ENCODE data around the gene SARDH. TPM values are rescaled to one million over a fixed set of nuclear protein-coding genes. Genes with fewer than 3 reads are reported as not detected.

SARDH gene
- total and polyA plus RNA-seq, 12 donors: 0.81 to 9.6 (median 3.0) TPM

GRCh38 chr9:133645021-133645765, 93.0 kb downstream of the SARDH start:
- Histone ChIP-seq H3K27me3 (no peaks in the 10 kb centered on the region), H3K9me3 (replicated peaks in 1 of 3) (no peaks in the 10 kb centered on the region), H3K27ac (no peak overlapping the region), H3K36me3 (replicated peaks in 1 of 2) (no peaks in the 10 kb centered on the region), H3K4me1 (replicated peaks in 1 of 2) (no peaks in the 10 kb centered on the region), H3K4me3 (no peak overlapping the region)
- intact Hi-C loops (cut with DNase I): loop anchor here in 1 of 2 donors (10.0 kb wide), 1 partner anchor 1900 kb away; the partner anchor contains the start of gene OBP2A
- whole genome bisulfite sequencing, 4 donors: 54 to 68% (median 57%) methylated on average over 10 of the region's 10 CpGs
- TF ChIP-seq POLR2A (IDR thresholded peaks at IDR 0.05) (no peak), CTCF (IDR thresholded peaks at IDR 0.05) (no peak)
- DNase-seq: no peak

DNA sequence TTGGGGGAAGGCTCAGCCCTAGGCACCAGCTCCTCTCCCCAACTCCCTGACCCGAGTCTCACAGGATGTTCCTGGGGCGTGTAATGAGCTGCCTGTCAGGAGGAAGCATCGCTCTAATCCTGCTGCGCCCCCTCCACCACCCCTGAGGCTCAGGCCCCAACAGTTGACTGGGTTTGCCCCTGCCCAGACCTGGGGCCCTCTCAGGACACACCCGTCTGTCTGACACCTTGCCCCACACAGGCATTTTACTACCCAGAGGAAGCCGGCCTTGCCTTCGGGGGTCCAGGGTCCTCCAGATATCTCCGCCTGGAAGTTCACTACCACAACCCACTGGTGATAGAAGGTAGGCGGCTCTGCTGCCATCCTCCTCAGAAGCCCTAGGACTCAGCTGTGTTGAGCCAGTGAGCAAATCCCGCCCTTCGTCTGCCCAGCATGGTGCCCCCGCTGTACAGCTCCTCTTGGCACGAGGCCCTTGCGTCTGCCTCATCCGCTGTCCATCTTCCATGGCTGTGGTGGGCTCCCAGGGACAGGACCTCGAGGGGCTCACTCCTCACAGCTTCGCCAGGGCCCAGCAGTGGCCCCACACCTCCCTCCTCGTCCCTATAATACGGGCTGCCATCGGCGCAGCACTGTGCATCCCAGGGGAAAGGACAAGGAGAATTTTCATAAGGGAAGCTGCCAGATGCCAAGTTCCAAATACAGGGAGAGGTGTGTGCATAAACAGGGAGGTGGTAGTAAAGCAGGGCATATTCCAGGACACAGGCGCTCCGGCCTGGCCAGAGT, 94.0 kb downstream of the SARDH start:
- Histone ChIP-seq H3K36me3 (replicated peaks in 1 of 2) (no peaks in the 10 kb centered on the region), H3K27me3 (no peaks in the 10 kb centered on the region), H3K4me1 (replicated peaks in 1 of 2) (no peaks in the 10 kb centered on the region), H3K4me3 (no peak overlapping the region), H3K27ac (no peak overlapping the region), H3K9me3 (replicated peaks in 1 of 3) (no peaks in the 10 kb centered on the region)
- DNase-seq: no peak
- TF ChIP-seq POLR2A (IDR thresholded peaks at IDR 0.05) (no peak), CTCF (IDR thresholded peaks at IDR 0.05) (no peak)
- intact Hi-C loops (cut with DNase I): loop anchor here in 1 of 2 donors (10.0 kb wide), 1 partner anchor 1901 kb away; the partner anchor contains the start of gene OBP2A
- 77 to 86% (median 83%) methylated on average over 13 to 23 of the region's 23 CpGs for WGBS, 4 donors

- intact Hi-C loops (cut with DNase I): loop anchor here in 1 of 2 donors (10.0 kb wide), 1 partner anchor 1901 kb away; the partner anchor contains the start of gene OBP2A
Observed at GRCh38 chr9:133643362-133643755, 94.8 kb downstream of the SARDH start.

More at GRCh38 chr9:133643362-133643755, 94.8 kb downstream of the SARDH start:
- no peaks in the 10 kb centered on the region for H3K36me3 ChIP-seq (replicated peaks in 1 of 2)
- no peak overlapping the region for H3K4me3 ChIP-seq
- no peaks in the 10 kb centered on the region for H3K9me3 ChIP-seq (replicated peaks in 1 of 3)
- DNase-seq: no peak
- 81 to 95% (median 88%) methylated on average over 17 to 20 of the region's 20 CpGs for WGBS, 4 donors
- no peaks in the 10 kb centered on the region for H3K4me1 ChIP-seq (replicated peaks in 1 of 2)
- no peak for TF ChIP-seq CTCF (IDR thresholded peaks at IDR 0.05)
- TF ChIP-seq POLR2A (IDR thresholded peaks at IDR 0.05): no peak
- H3K27ac ChIP-seq: no peak overlapping the region
- H3K27me3 ChIP-seq: no peaks in the 10 kb centered on the region
